SH-SY5Y (cell line): ENCODE data around the gene OR4C5.

Experiments
- GATA2 ChIP-seq: IDR thresholded peaks from 2 replicates; pipeline ENCODE4 v1.6.1; 2011; ENCODE audit warnings: mild to moderate bottlenecking, low read depth, low read length
- GATA3 ChIP-seq: IDR thresholded peaks from 2 replicates; pipeline ENCODE4 v1.6.1; 2011; ENCODE audit warnings: low read depth, mild to moderate bottlenecking, low read length, moderate library complexity

DNA sequence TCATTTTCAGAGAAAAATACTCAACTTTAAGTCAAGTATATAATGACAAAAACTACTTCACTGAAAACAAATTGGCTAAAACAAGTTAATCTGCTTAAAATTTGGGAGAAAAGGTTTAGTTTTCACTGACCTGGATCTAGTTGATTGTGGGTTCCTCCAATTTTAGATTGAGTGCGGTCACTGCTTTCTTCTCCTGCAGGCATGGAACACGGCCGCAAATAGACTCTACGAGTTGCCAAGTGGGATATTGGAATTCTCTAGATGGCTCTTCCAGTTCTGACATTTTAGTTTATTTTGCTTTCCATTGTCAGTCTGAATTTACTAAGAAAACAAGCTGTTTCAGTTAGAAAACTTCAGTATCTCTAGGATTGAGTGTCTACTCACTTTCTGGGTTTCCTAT lies 12.3 kb downstream of the OR4C5 start:
- no peak for TF ChIP-seq GATA3
- no peak for TF ChIP-seq GATA2
